Panc1 (cell line): ENCODE data around the gene NHLRC1. TPM values are rescaled to one million over a fixed set of nuclear protein-coding genes. Genes with fewer than 3 reads are reported as not detected.

Source experiments
- ATAC-seq: fragments of 200-7000 bp; cut with Tn5 transposase; 2 replicates; pipeline ENCODE4 v1.9.1; 2020; ENCODE audit warnings: mild to moderate bottlenecking, moderate library complexity
- BruUV-seq: library from RNA; stranded (reverse); fragments of 400-500 nt; replicated peaks from 2 replicates; lab custom pipeline; 2021; lab: Mats Ljungman, UMichigan
- CTCF ChIA-PET: fragments of 300-600 bp; sonication (Branson Sonifier 250); formaldehyde crosslinking; loops from one replicate; lab custom pipeline; 2022; ENCODE audit warnings: antibody characterized with exemption; lab: Charles Lee
- POLR2A ChIA-PET: fragments of 300-600 bp; sonication (Branson Sonifier 250); formaldehyde crosslinking; loops from one replicate; lab custom pipeline; 2022; ENCODE audit warnings: antibody characterized with exemption; lab: Charles Lee
- DNase-seq: peaks from one replicate; pipeline ENCODE4 v3.0.0-alpha.2; 2010; ENCODE audit warnings: low read depth, low spot score
- H3K27ac ChIP-seq: 2 replicates; pipeline ENCODE4 v1.5.1; 2011; ENCODE audit warnings: mild to moderate bottlenecking, low read length, inconsistent platforms
- H3K27me3 ChIP-seq: fragments of 200-500 bp; sonication (Bioruptor generic); 2 replicates; pipeline ENCODE4 v1.6.0; 2014; ENCODE audit warnings: low read length, inconsistent platforms; ENCODE audit not compliant: control insufficient read depth, insufficient read depth
- H3K36me3 ChIP-seq: fragments of 200-500 bp; sonication (Bioruptor generic); 2 replicates; pipeline ENCODE4 v1.5.1; 2014; ENCODE audit warnings: inconsistent platforms, mild to moderate bottlenecking, low read length, moderate library complexity; ENCODE audit not compliant: control insufficient read depth, insufficient read depth
- H3K4me1 ChIP-seq: 2 replicates; pipeline ENCODE4 v1.5.1; 2011; ENCODE audit warnings: inconsistent platforms, mild to moderate bottlenecking, low read length, moderate library complexity; ENCODE audit not compliant: control insufficient read depth, insufficient read depth
- H3K4me3 ChIP-seq, 2 experiments: 2 replicates each; pipeline ENCODE4 v1.5.1; 2011 to 2012; ENCODE audit warnings: low read depth in 2 of 2, low read length in 2 of 2, mild to moderate bottlenecking in 2 of 2, inconsistent platforms in 1 of 2, moderate library complexity in 1 of 2
- H3K9me3 ChIP-seq: fragments of 200-500 bp; sonication (Bioruptor generic); 2 replicates; pipeline ENCODE4 v1.5.1; 2014; ENCODE audit warnings: low read depth, mild to moderate bottlenecking, inconsistent platforms, low read length, moderate library complexity; ENCODE audit not compliant: control insufficient read depth, insufficient read depth
- CTCF ChIP-seq: fragments of 450-650 bp; IDR thresholded peaks from 2 replicates; pipeline ENCODE4 v1.5.1; 2017; ENCODE audit warnings: mild to moderate bottlenecking
- POLR2AphosphoS5 ChIP-seq: IDR thresholded peaks from 2 replicates; pipeline ENCODE4 v1.6.1; 2012; ENCODE audit warnings: mild to moderate bottlenecking, low read depth, low read length, moderate library complexity
- REST ChIP-seq, 2 experiments: IDR thresholded peaks; 2 replicates each; pipeline ENCODE4 v1.6.1; 2011 to 2012; ENCODE audit warnings: low read depth in 2 of 2, control low read depth in 1 of 2, low read length in 1 of 2, mild to moderate bottlenecking in 1 of 2, moderate library complexity in 1 of 2; ENCODE audit not compliant: insufficient read depth in 1 of 2
- SIN3A ChIP-seq: IDR thresholded peaks from 2 replicates; pipeline ENCODE4 v1.6.1; 2012; ENCODE audit warnings: low read depth, mild to moderate bottlenecking, low read length, moderate library complexity, borderline replicate concordance; ENCODE audit not compliant: insufficient read depth
- TCF7L2 ChIP-seq: IDR thresholded peaks from 2 replicates; pipeline ENCODE4 v1.6.1; 2011; ENCODE audit warnings: mild to moderate bottlenecking, low read depth, low read length, inconsistent platforms
- in situ Hi-C: cut with HindIII; loops from 2 replicates; pipeline ENCODE4 v1.10.0; 2016; ENCODE audit warnings: low sequenced_read_pairs, low pct_unique_long_range_greater_than_20kb
- intact Hi-C: fragments of 100-400 bp; cut with micrococcal nuclease; formaldehyde crosslinking; loops from one replicate; pipeline ENCODE4 v1.10.0; 2022; ENCODE audit not compliant: unreplicated experiment
- total RNA-seq: library from RNA; stranded (reverse); gene quantifications from one replicate; pipeline ENCODE4 v1.2.1, GENCODE V29; 2021; ENCODE audit not compliant: unreplicated experiment

Gene NHLRC1
- total RNA-seq, 1 experiment from 2014 or later = 2.1 TPM

DNA sequence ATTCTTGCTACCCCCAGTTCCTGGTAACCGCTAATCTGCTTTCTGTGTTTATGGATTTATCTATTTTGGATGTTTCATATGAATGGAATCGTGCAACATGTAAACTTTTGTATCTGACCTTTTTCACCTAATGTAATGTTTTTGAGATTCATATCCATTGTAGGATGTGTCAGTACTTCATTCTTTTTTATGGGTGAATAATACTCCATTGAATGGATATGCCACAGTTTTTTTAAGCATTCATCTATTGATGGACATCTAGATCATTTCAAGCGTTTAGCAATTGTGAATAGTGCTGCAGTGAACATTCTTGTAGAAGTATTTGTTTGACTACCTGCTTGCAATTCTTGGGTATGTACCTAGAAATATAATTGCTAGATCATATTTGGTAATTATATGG is 45.8 kb upstream of the NHLRC1 start:
- H3K27me3 ChIP-seq = no peaks in the 10 kb centered on the region

GRCh38 chr6:18166312-18167036 is 44.0 kb upstream of the NHLRC1 start:
- TF ChIP-seq REST (IDR thresholded peaks at IDR 0.05; ENCODE audit: insufficient read depth in 1 of 2, low read depth in 2 of 2, low read length in 1 of 2) (no peak), POLR2AphosphoS5 (no peak), SIN3A (no peak), CTCF (no peak), TCF7L2 (no peak)
- no peak for DNase-seq
- POLR2A ChIA-PET = no interaction called here
- intact Hi-C loops = no loop called here
- in situ Hi-C loops = no loop called here
- BruUV-seq = no TSS peak
- no peak overlapping the region for H3K27ac ChIP-seq
- H3K36me3 ChIP-seq = no peaks in the 10 kb centered on the region
- H3K9me3 ChIP-seq = no peaks in the 10 kb centered on the region
- ATAC-seq = no peak
- CTCF ChIA-PET = no interaction called here
- no peaks in the 10 kb centered on the region for H3K27me3 ChIP-seq
- H3K4me3 ChIP-seq = no peak overlapping the region
- no peaks in the 10 kb centered on the region for H3K4me1 ChIP-seq

More for the DNA sequence above, 45.8 kb upstream of the NHLRC1 start:
- H3K36me3 ChIP-seq = no peaks in the 10 kb centered on the region; the same call in 1 of the 2 replicates
- ChIA-PET CTCF (no interaction called here), POLR2A (no interaction called here)
- no peak overlapping the region for H3K4me3 ChIP-seq
- ATAC-seq (no peak), DNase-seq (no peak)
- no peak overlapping the region for H3K27ac ChIP-seq
- BruUV-seq = no TSS peak
- no peaks in the 10 kb centered on the region for H3K4me1 ChIP-seq
- intact Hi-C loops (no loop called here), in situ Hi-C loops (no loop called here)
- H3K9me3 ChIP-seq = no peaks in the 10 kb centered on the region
- TF ChIP-seq POLR2AphosphoS5 (no peak), TCF7L2 (no peak), SIN3A (no peak), REST (IDR thresholded peaks at IDR 0.05; ENCODE audit: insufficient read depth in 1 of 2, low read depth in 2 of 2, low read length in 1 of 2) (no peak), CTCF (no peak)
